Panc1 (cell line): ENCODE results near the gene EEA1.

Experiments used
- CTCF ChIP-seq: fragments of 450-650 bp; IDR thresholded peaks from 2 replicates; pipeline ENCODE4 v1.5.1; 2017; ENCODE audit warnings: mild to moderate bottlenecking
- POLR2AphosphoS5 ChIP-seq: IDR thresholded peaks from 2 replicates; pipeline ENCODE4 v1.6.1; 2012; ENCODE audit warnings: mild to moderate bottlenecking, low read depth, low read length, moderate library complexity
- TCF7L2 ChIP-seq: IDR thresholded peaks from 2 replicates; pipeline ENCODE4 v1.6.1; 2011; ENCODE audit warnings: mild to moderate bottlenecking, low read depth, low read length, inconsistent platforms

GRCh38 chr12:92786045-92786444 lies 143.1 kb downstream of the EEA1 start:
- TF ChIP-seq CTCF (no peak), TCF7L2 (no peak), POLR2AphosphoS5 (no peak)
